ENCODE measurements around the gene SPPL3.

GRCh38 chr12:120818416-120818815 is 85.7 kb downstream of the SPPL3 start:
- TF ChIP-seq CTCF (IDR thresholded peaks at IDR 0.05) (no peak), MAX (CRISPR knock-in tag; IDR thresholded peaks at IDR 0.05) (no peak), ZNF423 (CRISPR knock-in tag; IDR thresholded peaks at IDR 0.05) (no peak), ZBTB21 (CRISPR knock-in tag; IDR thresholded peaks at IDR 0.05; ENCODE audit: borderline replicate concordance) (no peak), MLX (CRISPR knock-in tag; IDR thresholded peaks at IDR 0.05) (no peak)
